IPS-20b (cell line): ENCODE results near the gene TBX4.
"Not testable (repeated sequence)": the region's sequence is repeated elsewhere in the genome, so short reads cannot be mapped to it uniquely, and the experiment has no call there.

Experiments
- H3K27ac ChIP-seq: one replicate; pipeline ENCODE4 v1.5.1; 2013; ENCODE audit warnings: low read length
- H3K27me3 ChIP-seq: 2 replicates; pipeline ENCODE4 v1.6.1; 2013; ENCODE audit warnings: mild to moderate bottlenecking, low read length, inconsistent platforms; ENCODE audit not compliant: insufficient read depth
- H3K36me3 ChIP-seq: 2 replicates; pipeline ENCODE4 v1.6.1; 2013; ENCODE audit warnings: low read depth, mild to moderate bottlenecking, inconsistent platforms, low read length, moderate library complexity; ENCODE audit not compliant: insufficient read depth
- H3K4me1 ChIP-seq: 2 replicates; pipeline ENCODE4 v1.6.1; 2013; ENCODE audit warnings: mild to moderate bottlenecking, control low read depth, inconsistent platforms, low read length, moderate library complexity; ENCODE audit not compliant: insufficient read depth
- H3K4me3 ChIP-seq: 2 replicates; pipeline ENCODE4 v1.5.1; 2013; ENCODE audit warnings: mild to moderate bottlenecking, low read length, inconsistent platforms
- H3K9ac ChIP-seq: 2 replicates; pipeline ENCODE4 v1.6.1; 2013; ENCODE audit warnings: low read depth, mild to moderate bottlenecking, inconsistent platforms, low read length, moderate library complexity
- H3K9me3 ChIP-seq: 2 replicates; pipeline ENCODE4 v1.6.1; 2013; ENCODE audit warnings: mild to moderate bottlenecking, low read depth, low read length, inconsistent platforms; ENCODE audit not compliant: insufficient read depth

TBX4 gene

DNA sequence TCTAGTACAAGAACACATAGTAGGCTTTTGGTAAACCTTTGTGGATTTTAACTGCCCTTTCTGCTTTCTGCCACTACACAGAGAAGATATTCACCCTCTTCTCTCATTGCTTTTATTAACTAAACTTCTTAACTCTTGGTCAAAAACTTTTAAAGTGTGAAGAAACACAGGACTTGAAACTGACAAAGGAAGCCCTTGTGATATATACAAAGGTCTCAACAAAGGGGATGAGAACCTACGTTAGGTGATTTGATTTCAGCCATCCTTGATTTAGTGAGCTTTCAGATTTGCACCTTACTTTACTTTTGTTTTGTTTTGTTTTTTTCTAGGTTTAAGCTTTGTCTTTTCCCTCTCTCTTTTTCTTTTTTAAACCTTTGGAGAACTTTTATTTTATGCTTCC, 66.9 kb downstream of the TBX4 start:
- H3K27me3 ChIP-seq, result no peaks in the 10 kb centered on the region
- no peak overlapping the region for H3K9ac ChIP-seq
- H3K27ac ChIP-seq, result no peak overlapping the region
- no peaks in the 10 kb centered on the region for H3K9me3 ChIP-seq
- H3K4me1 ChIP-seq, result no peaks in the 10 kb centered on the region
- H3K36me3 ChIP-seq, result no peaks in the 10 kb centered on the region
- H3K4me3 ChIP-seq, result no peak overlapping the region

DNA sequence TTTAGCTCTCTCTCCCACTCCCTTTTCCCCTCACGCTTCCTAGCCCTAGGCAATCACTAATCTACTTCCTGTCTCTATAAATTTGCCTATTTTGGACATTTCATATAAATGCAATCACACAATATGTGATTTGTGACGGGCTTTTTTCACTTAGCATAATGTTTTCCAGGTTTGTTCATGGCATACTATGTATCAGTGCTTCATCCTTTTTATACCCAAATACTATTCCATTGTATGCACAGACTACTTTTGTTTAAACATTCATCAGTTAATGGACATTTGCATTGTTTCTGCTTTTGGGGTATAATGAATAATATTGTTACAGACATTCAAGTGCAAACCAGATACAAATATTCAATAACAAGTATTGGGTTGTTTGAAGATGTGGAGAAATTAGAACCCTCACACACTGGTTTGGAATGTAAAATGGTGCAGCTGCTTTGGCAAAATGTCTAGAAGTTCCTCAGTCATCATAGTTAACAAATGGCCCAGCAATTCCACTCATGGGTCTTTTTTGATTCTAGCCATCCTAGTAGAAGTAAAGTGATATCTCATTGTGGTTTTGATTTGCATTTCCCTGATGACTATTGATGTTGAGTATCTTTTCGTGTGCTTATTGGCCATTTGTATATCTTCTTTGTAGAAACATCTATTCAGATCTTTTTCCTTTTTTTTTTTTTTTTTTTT, 67.7 kb downstream of the TBX4 start:
- Histone ChIP-seq H3K27me3 (no peaks in the 10 kb centered on the region), H3K9ac (no peak overlapping the region), H3K36me3 (no peaks in the 10 kb centered on the region)

DNA sequence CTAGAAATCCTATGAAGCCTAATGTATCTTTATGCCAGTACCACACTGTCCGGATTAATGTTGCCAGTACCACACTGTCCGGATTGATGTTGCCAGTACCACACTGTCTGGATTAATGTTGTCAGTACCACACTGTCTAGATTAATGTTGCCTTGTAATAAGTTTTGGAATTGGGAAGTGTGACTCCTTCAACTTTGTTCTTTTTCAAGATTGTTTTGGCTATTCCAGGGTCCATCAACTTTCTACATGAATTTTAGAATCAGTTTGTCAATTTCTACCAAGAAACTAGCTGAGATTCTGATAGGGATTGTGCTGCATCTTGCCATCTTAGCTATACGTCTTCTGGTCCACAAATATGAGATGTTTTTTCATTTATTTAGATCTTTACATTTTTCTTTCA, 68.7 kb downstream of the TBX4 start:
- H3K4me3 ChIP-seq, result no peak overlapping the region
- H3K27me3 ChIP-seq, result no peaks in the 10 kb centered on the region
- no peak overlapping the region for H3K9ac ChIP-seq
- H3K27ac ChIP-seq, result no peak overlapping the region
- no peaks in the 10 kb centered on the region for H3K4me1 ChIP-seq
- no peaks in the 10 kb centered on the region for H3K9me3 ChIP-seq
- H3K36me3 ChIP-seq, result no peaks in the 10 kb centered on the region

More for the DNA sequence above, 67.7 kb downstream of the TBX4 start:
- no peak overlapping the region for H3K27ac ChIP-seq
- H3K4me1 ChIP-seq, result no peaks in the 10 kb centered on the region
- no peaks in the 10 kb centered on the region for H3K9me3 ChIP-seq
- no peak overlapping the region for H3K4me3 ChIP-seq

DNA sequence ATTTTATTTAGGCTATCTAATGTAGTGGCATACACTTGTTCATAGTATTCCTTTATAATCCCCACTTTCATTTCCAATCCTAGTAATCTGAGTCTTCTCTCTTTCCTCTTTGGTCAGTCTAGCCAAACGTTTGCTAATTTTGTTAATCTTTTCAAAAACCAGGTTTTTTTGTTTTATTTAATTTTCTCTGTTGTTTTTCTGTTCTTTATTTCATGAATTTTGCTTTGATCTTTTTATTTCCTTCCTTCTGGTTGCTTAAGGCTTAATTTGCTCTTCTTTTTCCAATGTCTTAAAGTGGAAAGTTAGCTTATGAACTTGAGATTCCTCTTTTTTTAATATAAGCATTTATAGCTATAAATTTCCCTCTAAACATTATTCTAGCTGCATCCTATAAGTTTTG, 69.9 kb downstream of the TBX4 start:
- no peaks in the 10 kb centered on the region for H3K4me1 ChIP-seq
- no peaks in the 10 kb centered on the region for H3K36me3 ChIP-seq
- H3K9me3 ChIP-seq, result no peaks in the 10 kb centered on the region
- no peak overlapping the region for H3K9ac ChIP-seq
- H3K4me3 ChIP-seq, result no peak overlapping the region
- H3K27ac ChIP-seq, result no peak overlapping the region
- no peaks in the 10 kb centered on the region for H3K27me3 ChIP-seq

DNA sequence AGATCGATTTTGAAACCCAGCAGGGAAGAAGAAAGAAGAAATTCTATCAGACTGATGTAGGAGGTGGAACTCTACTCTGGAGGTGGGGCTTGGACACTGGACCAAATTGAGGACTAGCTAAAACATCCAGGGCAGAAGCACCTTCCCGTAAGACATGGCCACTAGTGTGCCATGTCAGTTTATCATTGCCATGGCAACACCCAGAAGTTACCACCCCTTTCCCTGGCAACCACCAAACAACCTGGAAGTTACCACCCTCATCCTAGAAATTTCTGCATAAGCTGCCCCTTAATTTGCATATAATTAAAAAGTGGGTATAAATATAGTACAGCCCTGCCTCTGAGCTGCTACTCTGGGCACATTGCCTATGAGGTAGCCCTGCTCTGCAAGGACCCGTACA, 72.1 kb downstream of the TBX4 start:
- no peak overlapping the region for H3K9ac ChIP-seq
- H3K4me1 ChIP-seq, result no peaks in the 10 kb centered on the region
- H3K4me3 ChIP-seq, result no peak overlapping the region

DNA sequence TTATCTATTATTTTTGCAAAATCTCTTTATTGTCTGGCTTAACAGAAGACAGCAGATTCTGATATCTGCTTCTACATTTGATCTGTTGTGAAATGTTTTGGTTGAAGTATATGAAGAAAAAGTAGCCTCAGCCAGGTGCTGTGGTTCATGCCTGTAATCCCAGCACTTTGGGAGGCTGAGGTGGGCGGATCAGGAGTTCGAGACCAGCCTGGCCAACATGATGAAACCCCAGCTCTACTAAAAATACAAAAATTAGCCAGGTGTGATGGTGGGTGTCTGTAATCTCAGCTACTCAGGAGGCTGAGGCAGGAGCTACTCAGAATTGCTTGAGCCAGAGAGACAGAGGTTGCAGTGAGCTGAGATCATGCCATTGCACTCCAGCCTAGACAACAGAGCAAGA, 75.2 kb downstream of the TBX4 start:
- not testable (repeated sequence) for H3K27ac ChIP-seq, H3K9ac ChIP-seq, H3K4me1 ChIP-seq, H3K9me3 ChIP-seq, H3K36me3 ChIP-seq, H3K27me3 ChIP-seq, H3K4me3 ChIP-seq

More for the DNA sequence above, 72.1 kb downstream of the TBX4 start:
- Histone ChIP-seq H3K9me3 (no peaks in the 10 kb centered on the region), H3K27me3 (no peaks in the 10 kb centered on the region), H3K27ac (no peak overlapping the region), H3K36me3 (no peaks in the 10 kb centered on the region)

DNA sequence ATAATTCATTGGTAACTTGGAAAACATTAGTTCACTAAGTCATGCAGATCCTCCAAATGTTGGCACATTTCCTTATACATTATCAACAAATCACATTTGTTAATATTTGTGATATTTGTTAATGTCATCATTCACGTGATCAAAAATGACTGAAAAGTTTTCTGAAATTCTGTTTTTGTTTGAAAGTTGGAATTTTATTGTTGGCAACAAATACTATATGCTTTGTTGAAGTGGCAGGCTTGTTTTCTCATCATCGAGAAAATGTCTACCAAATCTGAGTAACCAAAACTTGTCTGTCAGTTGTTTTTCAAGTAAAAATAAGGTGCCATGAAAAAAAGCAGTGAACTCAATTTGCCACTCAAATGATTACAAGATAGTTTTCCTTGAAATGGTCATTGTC, 75.9 kb downstream of the TBX4 start:
- Histone ChIP-seq H3K4me3 (no peak overlapping the region), H3K27me3 (no peaks in the 10 kb centered on the region), H3K36me3 (no peaks in the 10 kb centered on the region), H3K27ac (no peak overlapping the region), H3K9ac (no peak overlapping the region), H3K4me1 (no peaks in the 10 kb centered on the region), H3K9me3 (no peaks in the 10 kb centered on the region)

DNA sequence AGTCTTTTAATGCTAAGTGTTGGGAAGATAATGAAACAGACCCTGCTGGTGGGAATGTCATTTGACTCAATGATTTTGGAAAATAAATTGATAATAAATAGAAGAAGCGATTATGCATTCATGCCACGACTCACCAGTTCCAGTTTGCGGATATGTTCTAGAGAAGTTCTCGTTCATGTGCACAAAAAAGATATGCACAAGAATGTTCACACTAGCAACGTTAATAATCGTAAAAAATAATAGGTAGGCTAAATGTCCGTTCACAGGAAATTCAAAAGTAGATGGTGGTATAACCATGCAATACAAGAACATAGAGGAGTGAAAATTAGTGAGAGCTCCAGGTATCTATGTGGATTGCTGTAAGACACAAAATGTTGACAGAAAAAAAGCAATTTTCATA, 79.0 kb downstream of the TBX4 start:
- no peaks in the 10 kb centered on the region for H3K27me3 ChIP-seq
- no peaks in the 10 kb centered on the region for H3K9me3 ChIP-seq
- no peaks in the 10 kb centered on the region for H3K36me3 ChIP-seq
- H3K27ac ChIP-seq, result no peak overlapping the region
- H3K9ac ChIP-seq, result no peak overlapping the region
- H3K4me1 ChIP-seq, result no peaks in the 10 kb centered on the region
- H3K4me3 ChIP-seq, result no peak overlapping the region

DNA sequence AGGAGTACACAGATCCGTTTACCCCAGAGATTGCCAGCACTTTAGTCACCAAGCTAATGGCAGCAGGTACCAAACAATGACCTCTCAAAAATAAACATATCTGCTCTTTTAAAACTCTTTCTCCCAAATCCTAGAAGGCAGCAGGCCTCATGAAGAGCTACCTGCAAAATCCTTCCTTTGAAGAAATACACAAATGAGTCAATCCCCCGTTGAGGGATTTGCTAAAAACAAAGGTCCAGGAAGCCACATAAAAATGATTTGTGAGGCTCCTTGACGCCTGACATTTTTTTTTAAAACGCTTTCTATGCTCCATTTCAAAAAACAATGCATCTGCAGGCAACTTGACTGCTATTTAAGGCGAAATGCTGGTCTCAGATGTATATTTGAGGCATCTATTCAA, 80.6 kb downstream of the TBX4 start:
- H3K9me3 ChIP-seq, result no peaks in the 10 kb centered on the region
- no peaks in the 10 kb centered on the region for H3K27me3 ChIP-seq
- H3K4me3 ChIP-seq, result no peak overlapping the region

DNA sequence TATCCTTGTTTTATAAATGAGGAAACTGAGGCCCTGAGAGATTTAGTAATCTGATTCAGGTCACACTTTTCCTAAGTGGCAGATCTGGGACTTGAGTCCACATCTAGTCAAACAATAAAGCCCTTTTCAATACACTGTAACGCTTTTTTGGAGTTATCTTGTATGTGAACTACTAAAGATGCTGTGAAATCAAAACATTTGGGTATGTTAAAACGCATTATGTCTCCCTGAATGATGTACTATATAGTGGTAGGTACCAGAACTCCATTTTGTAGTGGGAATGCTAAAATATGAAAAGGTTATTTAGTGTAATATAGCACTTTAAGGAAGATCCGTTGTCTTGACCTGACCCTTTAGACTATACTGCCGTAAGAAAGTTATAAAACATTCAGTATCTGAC, 81.6 kb downstream of the TBX4 start:
- no peaks in the 10 kb centered on the region for H3K27me3 ChIP-seq
- no peaks in the 10 kb centered on the region for H3K9me3 ChIP-seq
- H3K36me3 ChIP-seq, result no peaks in the 10 kb centered on the region
- no peaks in the 10 kb centered on the region for H3K4me1 ChIP-seq
- no peak overlapping the region for H3K27ac ChIP-seq
- no peak overlapping the region for H3K9ac ChIP-seq
- no peak overlapping the region for H3K4me3 ChIP-seq

More for the DNA sequence above, 80.6 kb downstream of the TBX4 start:
- Histone ChIP-seq H3K9ac (no peak overlapping the region), H3K27ac (no peak overlapping the region), H3K4me1 (no peaks in the 10 kb centered on the region), H3K36me3 (no peaks in the 10 kb centered on the region)

DNA sequence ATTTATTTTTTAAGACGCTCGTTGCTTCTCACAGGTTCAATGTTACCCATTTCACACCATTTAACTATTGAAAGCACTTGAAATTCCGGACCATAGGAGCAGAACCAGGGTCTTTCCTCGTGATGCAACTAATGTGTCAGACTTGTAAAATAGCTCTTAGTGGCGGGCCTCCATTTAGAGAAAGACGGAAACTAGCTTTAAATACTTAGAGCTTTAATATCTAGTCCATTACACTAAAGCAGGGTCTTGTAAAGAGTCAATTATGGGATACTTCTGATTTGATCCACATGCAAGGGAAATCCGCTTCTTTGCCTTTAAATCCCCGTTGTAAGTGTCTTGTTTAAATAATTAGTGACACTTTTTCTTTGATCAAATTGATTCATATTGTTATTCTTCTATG, 82.2 kb downstream of the TBX4 start:
- Histone ChIP-seq H3K27ac (no peak overlapping the region), H3K27me3 (no peaks in the 10 kb centered on the region), H3K36me3 (no peaks in the 10 kb centered on the region), H3K9ac (no peak overlapping the region), H3K4me1 (no peaks in the 10 kb centered on the region), H3K9me3 (no peaks in the 10 kb centered on the region), H3K4me3 (no peak overlapping the region)
